Breast epithelium (tissue), 4 donors: Measurements from ENCODE around the gene MED29. TPM values are rescaled to one million over a fixed set of nuclear protein-coding genes. Genes with fewer than 3 reads are reported as not detected.
A peak's percentile ranks its signal among the peaks of the same experiment; 100 is the strongest.

Experiments
- DNase-seq, 2 donors: peaks; one replicate each; pipeline ENCODE4 v3.0.0-alpha.2; 2019; ENCODE audit warnings: low spot score in 2 of 2
- H3K27ac ChIP-seq, 2 donors: fragments of 200-600 bp; sonication (generic) in 1 of 2; one replicate each; pipeline ENCODE4 v1.5.1; 2016 to 2019; ENCODE audit warnings: mild to moderate bottlenecking in 1 of 2
- H3K27me3 ChIP-seq, 2 donors: fragments of 200-600 bp; sonication (generic) in 1 of 2; one replicate each; pipeline versions ENCODE4 v1.5.1 to v1.6.0; 2017 to 2019; ENCODE audit warnings: control low read depth in 1 of 2, mild to moderate bottlenecking in 1 of 2
- H3K36me3 ChIP-seq: fragments of 200-600 bp; one replicate; pipeline ENCODE4 v1.5.1; 2019
- H3K4me1 ChIP-seq, 2 donors: fragments of 200-600 bp; sonication (generic); one replicate each; pipeline ENCODE4 v1.5.1; 2016 to 2019; ENCODE audit warnings: control low read depth in 1 of 2
- H3K4me3 ChIP-seq, 3 donors: fragments of 200-600 bp; sonication (generic); 1 replicate in 2 of 3; 2 replicates in 1 of 3; pipeline ENCODE4 v1.5.1; 2016 to 2019; ENCODE audit warnings: mild to moderate bottlenecking in 3 of 3, moderate library complexity in 2 of 3
- H3K9me3 ChIP-seq, 2 donors: fragments of 200-600 bp; sonication (generic) in 1 of 2; one replicate each; pipeline ENCODE4 v1.5.1; 2016 to 2019; ENCODE audit warnings: control low read depth in 1 of 2
- POLR2A ChIP-seq: fragments of 450-650 bp; IDR thresholded peaks from one replicate; pipeline ENCODE4 v1.6.1; 2016; ENCODE audit warnings: antibody characterized with exemption, mild to moderate bottlenecking, moderate library complexity
- POLR2AphosphoS5 ChIP-seq, 3 donors: sonication (generic); formaldehyde crosslinking; IDR thresholded peaks; one replicate each; pipeline ENCODE4 v1.6.1; 2017; ENCODE audit warnings: antibody characterized with exemption in 3 of 3
- intact Hi-C: fragments of 100-400 bp; cut with DNase I; formaldehyde crosslinking; loops from one replicate; pipeline ENCODE4 v1.15.1; 2023; ENCODE audit warnings: low total_unique reads
- total RNA-seq, 3 donors: library from RNA; depleted of rRNA; stranded (reverse); fragments of >200 nt; gene quantifications; one replicate each; pipeline ENCODE4 v1.1.0, GENCODE V29; 2016
- TF ChIP-seq, protein P1 (sequence below), 3 donors: fragments of 450-650 bp; IDR thresholded peaks; one replicate each; pipeline ENCODE4 v1.5.1; 2016 to 2017; ENCODE audit warnings: antibody characterized with exemption in 3 of 3, mild to moderate bottlenecking in 3 of 3, moderate library complexity in 3 of 3

The MED29 gene
- total RNA-seq, 3 donors from 2014 or later: 36.6 to 49.5 (median 47.3) TPM

DNA sequence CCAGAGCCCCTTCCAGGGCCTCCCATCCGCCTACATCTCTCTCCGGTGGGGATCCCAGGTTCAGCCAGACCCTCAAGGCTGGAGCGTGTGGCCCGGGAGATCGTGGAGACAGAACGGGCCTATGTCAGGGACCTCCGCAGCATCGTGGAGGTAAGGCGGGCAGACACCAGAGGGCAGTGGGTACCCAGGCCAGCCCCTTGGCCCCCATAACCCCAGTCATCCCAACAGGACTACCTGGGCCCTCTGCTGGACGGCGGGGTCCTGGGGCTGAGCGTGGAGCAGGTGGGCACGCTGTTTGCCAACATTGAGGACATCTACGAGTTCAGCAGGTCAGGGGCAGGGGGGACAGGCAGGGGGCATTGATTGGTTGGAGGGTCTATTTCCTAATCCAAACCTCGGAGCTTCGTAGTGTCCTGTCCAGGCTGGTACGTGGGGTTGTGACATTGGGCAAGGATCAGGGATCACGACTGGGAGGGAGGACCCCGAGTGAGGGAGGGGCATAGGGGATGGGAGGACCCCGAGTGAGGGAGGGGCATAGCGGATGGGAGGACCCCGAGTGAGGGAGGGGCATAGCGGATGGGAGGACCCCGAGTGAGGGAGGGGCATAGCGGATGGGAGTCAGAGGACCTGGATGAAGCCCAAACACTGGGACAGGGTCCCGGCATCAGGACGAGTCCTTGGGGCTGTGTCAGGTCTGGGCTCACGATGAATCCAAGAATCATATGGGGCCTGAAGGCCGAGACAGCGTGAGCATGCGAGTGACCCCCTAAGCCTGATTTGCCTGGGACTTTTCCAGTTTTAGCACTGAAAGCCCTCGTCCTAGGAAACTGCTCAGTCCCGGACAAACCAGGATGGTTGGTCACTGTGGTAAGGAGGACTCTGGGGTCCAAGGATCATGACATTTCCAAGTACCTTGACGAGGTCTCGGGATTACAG, 24.2 kb downstream of the MED29 start:
- no peaks in the 10 kb centered on the region for H3K4me1 ChIP-seq

DNA sequence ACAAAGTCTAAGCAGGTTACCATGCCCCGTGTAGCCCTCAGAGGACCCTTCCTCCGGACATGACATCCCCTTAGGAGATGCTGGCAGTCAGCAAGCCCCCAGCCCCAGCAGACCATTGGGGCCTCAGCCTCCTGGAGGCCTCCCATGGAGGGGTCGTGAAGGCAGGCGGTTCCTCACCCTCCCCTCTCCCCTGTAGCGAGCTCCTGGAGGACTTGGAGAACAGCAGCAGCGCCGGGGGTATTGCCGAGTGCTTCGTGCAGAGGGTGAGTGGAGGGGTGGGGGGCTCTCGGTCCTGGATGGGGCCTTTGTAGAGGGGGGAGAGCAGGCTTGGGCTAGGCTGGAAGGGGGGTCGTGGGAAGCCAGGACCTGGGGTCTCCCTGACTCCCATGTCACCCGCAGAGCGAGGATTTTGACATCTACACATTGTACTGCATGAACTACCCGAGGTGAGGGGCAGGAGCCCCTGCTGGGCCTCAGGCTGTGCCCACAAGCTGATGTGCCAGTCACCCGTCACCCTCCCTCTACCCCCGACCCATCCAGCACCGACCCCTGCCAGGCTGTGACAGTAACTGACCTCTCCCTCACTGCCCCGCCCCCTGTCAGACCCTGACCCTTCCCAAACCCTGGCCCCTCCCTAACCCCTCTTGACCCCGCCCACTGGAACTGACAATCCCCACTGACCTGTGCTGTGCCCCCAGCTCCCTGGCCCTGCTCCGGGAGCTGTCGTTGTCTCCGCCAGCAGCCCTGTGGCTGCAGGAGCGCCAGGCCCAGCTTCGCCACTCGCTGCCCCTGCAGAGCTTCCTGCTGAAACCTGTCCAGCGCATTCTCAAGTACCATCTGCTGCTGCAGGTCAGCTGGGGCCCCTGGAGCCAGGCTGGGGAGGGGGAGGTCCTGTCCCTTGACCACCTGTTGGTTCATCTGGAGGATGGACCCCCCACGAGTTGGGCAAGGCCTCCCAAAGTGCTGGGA, 25.3 kb downstream of the MED29 start:
- no peak for DNase-seq
- H3K4me3 ChIP-seq: peak overlapping the region in 1 of 3 donors; percentile 98
- no peaks in the 10 kb centered on the region for H3K36me3 ChIP-seq
- H3K9me3 ChIP-seq: no peaks in the 10 kb centered on the region
- no peaks in the 10 kb centered on the region for H3K27me3 ChIP-seq
- H3K27ac ChIP-seq: peak overlapping the region; percentile 5 to 100
- intact Hi-C loops: no loop called here
- TF ChIP-seq, protein P1, sequence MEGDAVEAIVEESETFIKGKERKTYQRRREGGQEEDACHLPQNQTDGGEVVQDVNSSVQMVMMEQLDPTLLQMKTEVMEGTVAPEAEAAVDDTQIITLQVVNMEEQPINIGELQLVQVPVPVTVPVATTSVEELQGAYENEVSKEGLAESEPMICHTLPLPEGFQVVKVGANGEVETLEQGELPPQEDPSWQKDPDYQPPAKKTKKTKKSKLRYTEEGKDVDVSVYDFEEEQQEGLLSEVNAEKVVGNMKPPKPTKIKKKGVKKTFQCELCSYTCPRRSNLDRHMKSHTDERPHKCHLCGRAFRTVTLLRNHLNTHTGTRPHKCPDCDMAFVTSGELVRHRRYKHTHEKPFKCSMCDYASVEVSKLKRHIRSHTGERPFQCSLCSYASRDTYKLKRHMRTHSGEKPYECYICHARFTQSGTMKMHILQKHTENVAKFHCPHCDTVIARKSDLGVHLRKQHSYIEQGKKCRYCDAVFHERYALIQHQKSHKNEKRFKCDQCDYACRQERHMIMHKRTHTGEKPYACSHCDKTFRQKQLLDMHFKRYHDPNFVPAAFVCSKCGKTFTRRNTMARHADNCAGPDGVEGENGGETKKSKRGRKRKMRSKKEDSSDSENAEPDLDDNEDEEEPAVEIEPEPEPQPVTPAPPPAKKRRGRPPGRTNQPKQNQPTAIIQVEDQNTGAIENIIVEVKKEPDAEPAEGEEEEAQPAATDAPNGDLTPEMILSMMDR (IDR thresholded peaks at IDR 0.05): no peak
- TF ChIP-seq POLR2A (no peak), POLR2AphosphoS5 (IDR thresholded peaks at IDR 0.05) (no peak)
- no peaks in the 10 kb centered on the region for H3K4me1 ChIP-seq

More for the DNA sequence above, 24.2 kb downstream of the MED29 start:
- Histone ChIP-seq H3K27me3 (no peaks in the 10 kb centered on the region), H3K27ac (peak overlapping the region; percentile 25 to 100), H3K4me3 (peak overlapping the region in 2 of 3 donors; percentile 81 to 98), H3K36me3 (no peaks in the 10 kb centered on the region), H3K9me3 (no peaks in the 10 kb centered on the region)
- TF ChIP-seq, protein P1 (IDR thresholded peaks at IDR 0.05): no peak
- no peak for TF ChIP-seq POLR2AphosphoS5 (IDR thresholded peaks at IDR 0.05)
- TF ChIP-seq POLR2A: no peak
- intact Hi-C loops: no loop called here
- DNase-seq: no peak

DNA sequence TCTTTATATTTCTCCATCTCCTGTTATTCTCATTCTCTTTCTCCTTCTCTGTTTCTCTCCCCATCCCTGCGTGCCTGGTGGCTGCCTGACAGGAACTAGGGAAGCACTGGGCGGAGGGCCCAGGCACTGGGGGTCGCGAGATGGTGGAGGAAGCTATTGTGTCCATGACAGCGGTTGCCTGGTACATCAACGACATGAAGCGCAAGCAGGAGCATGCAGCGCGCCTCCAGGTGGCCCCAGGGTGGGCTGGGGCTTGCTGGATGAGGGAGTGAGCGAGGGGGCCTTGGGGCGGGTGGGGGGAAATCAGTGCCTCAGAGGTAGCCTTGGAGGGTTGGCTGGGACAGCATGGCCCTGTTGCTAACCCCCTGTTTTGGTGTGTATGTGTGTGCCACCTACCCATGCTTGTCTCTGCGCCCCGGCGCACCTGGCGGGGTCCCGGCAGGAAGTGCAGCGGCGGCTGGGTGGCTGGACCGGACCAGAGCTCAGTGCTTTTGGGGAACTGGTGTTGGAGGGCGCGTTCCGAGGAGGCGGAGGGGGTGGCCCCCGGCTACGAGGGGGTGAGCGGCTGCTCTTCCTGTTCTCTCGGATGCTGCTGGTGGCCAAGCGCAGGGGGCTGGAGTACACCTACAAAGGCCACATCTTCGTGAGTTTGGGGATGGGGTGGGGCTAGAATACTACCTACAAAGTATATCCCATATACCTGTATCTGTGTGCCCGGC, 26.4 kb downstream of the MED29 start:
- H3K36me3 ChIP-seq: no peaks in the 10 kb centered on the region
- H3K4me1 ChIP-seq: no peaks in the 10 kb centered on the region
- intact Hi-C loops: no loop called here
- no peak overlapping the region for H3K4me3 ChIP-seq
- no peaks in the 10 kb centered on the region for H3K9me3 ChIP-seq
- TF ChIP-seq, protein P1 (IDR thresholded peaks at IDR 0.05): no peak
- H3K27ac ChIP-seq: peak overlapping the region in 1 of 2 donors; percentile 3
- no peaks in the 10 kb centered on the region for H3K27me3 ChIP-seq
- DNase-seq: no peak

DNA sequence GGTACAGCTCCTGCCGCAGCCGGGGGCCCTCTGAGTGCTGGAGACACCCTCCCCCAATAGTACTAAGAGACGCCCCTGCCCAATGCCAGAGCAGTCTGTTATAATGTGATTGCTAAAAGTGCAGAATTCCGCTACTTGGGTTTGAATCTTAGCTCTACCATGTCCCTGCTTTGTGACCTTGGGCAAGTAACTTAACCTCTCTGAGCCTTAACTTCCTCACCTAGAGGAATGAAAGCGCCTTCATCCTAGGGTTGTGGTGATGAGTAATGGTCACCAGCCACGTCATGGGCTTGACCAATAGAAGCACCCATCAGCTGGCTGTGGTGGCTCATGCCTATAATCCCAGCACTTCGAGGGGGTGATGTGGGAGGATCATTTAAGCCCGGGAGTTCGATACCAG, 27.8 kb downstream of the MED29 start:
- Histone ChIP-seq H3K27me3 (no peaks in the 10 kb centered on the region), H3K9me3 (no peaks in the 10 kb centered on the region), H3K4me1 (no peaks in the 10 kb centered on the region), H3K27ac (no peak overlapping the region), H3K4me3 (no peak overlapping the region), H3K36me3 (no peaks in the 10 kb centered on the region)
- intact Hi-C loops: no loop called here
- no peak for DNase-seq
- no peak for TF ChIP-seq POLR2AphosphoS5 (IDR thresholded peaks at IDR 0.05)

DNA sequence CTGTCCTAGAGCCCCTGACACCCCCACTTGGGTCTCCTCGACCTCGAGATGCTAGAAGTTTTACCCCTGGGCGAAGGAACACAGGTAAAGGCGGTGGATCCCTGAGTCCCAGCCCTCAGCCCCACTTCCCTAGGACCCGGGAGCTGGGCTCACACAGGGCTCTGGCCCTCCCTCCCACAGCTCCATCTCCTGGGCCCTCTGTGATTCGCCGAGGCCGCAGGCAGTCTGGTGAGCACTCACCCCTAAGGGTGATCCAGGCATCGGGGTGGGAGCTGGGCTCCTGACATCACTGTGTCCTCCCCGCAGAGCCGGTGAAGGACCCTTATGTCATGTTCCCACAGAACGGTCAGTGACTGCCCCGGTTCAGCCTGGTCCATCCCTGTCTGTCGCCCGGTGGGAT, 29.6 kb downstream of the MED29 start:
- intact Hi-C loops: no loop called here
- H3K4me3 ChIP-seq: no peak overlapping the region
- H3K9me3 ChIP-seq: no peaks in the 10 kb centered on the region
- H3K4me1 ChIP-seq: no peaks in the 10 kb centered on the region
- no peak overlapping the region for H3K27ac ChIP-seq
- TF ChIP-seq POLR2A: no peak
- TF ChIP-seq, protein P1 (IDR thresholded peaks at IDR 0.05): no peak
- no peak for TF ChIP-seq POLR2AphosphoS5 (IDR thresholded peaks at IDR 0.05)
- H3K36me3 ChIP-seq: no peaks in the 10 kb centered on the region
- no peak for DNase-seq
- no peaks in the 10 kb centered on the region for H3K27me3 ChIP-seq
